Fibroblast of the aortic adventitia (primary cell): ENCODE results near the gene CCDC54. TPM values are rescaled to one million over a fixed set of nuclear protein-coding genes. Genes with fewer than 3 reads are reported as not detected.
"Not testable (repeated sequence)": the region's sequence is repeated elsewhere in the genome, so short reads cannot be mapped to it uniquely, and the experiment has no call there.

Experiments
- DNase-seq: peaks from one replicate; pipeline ENCODE4 v3.0.0-alpha.2; 2010; ENCODE audit warnings: low read depth
- H3K4me3 ChIP-seq: 2 replicates; pipeline ENCODE4 v1.5.1; 2011; ENCODE audit warnings: low read depth, mild to moderate bottlenecking, control low read depth, low read length, moderate library complexity
- CTCF ChIP-seq: IDR thresholded peaks from 2 replicates; pipeline ENCODE4 v1.5.1; 2011; ENCODE audit warnings: mild to moderate bottlenecking, low read length, control low read depth, inconsistent platforms; ENCODE audit not compliant: insufficient read depth
- total RNA-seq: library from RNA; depleted of rRNA; stranded (reverse); fragments of >200 nt; gene quantifications from 2 replicates; pipeline ENCODE4 v1.2.3, GENCODE V29; 2012; ENCODE audit warnings: low replicate concordance

The CCDC54 gene
- total RNA-seq = not detected in 2 replicates

DNA sequence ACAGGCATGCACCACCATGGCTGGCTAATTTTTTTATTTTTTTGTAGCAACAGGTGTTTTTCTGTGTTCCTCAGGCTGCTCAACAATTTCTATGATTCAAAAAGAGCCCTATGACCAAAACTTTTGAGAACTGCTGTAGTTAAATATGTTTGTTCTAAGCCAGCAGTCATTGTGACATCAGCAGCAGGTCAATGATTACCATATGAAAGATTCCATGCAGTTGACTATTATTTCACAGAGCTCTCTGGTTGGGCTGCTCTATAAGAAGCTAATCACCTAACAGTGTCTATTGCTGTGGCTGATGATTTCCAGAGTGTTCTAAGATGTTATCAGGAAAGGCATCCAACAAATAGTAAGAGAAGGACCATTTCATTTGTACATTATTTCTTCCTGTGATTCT lies at the start of gene CCDC54:
TSS of gene CCDC54 (plus strand) at position 289 of the 400 bp plus-strand sequence. CDS start 149 bp downstream, outside the sequence.
- no peak for DNase-seq
- no peak for TF ChIP-seq CTCF
- H3K4me3 ChIP-seq = no peak within 1 kb of the TSS

DNA sequence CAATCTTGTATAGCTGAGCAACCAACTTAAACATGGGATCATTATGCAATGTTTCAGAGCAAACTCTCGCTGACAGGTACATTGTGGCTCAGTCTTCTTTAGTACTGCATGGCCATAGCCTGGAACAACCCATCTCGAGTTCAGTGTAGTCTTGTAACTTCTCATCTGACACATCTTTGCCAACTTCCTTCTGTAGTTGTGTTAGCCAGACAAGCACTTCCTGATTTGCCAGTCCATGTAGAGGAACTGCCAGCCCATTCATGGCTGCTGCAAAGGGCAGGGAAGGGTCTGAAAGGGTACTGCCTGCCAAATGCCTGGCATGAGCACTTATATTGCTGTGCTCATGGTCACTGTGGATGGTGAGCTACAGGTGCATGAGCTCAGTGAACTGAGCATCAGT lies 49.2 kb upstream of the CCDC54 start:
- no peak for DNase-seq
- no peak overlapping the region for H3K4me3 ChIP-seq
- TF ChIP-seq CTCF = no peak

DNA sequence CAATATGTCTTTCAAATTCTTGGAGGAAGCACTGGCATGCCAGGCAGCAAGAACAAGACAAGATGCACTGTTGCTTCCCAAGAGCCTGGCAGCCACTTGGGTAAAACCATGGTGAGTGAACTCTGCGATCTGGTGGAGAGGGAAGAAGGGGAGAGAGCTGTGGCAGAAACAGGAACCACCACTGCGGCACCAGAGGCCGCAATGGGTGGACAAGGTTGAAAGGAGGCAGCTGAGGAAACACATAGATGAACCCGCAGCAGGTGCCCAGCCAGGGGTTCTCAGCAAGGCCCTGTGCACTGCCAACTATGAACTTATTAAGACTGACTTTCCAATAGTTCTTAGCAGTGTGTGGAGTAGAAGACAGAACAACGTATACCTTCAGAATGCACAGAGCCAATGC lies 48.2 kb upstream of the CCDC54 start:
- no peak overlapping the region for H3K4me3 ChIP-seq
- no peak for DNase-seq
- no peak for TF ChIP-seq CTCF

- DNase-seq, H3K4me3 ChIP-seq: not testable (repeated sequence)
Observed at GRCh38 chr3:107339690-107340089, 37.5 kb upstream of the CCDC54 start.

- no peak for TF ChIP-seq CTCF
- DNase-seq = no peak
- no peak overlapping the region for H3K4me3 ChIP-seq
Observed at GRCh38 chr3:107344722-107345121, 32.5 kb upstream of the CCDC54 start.

DNA sequence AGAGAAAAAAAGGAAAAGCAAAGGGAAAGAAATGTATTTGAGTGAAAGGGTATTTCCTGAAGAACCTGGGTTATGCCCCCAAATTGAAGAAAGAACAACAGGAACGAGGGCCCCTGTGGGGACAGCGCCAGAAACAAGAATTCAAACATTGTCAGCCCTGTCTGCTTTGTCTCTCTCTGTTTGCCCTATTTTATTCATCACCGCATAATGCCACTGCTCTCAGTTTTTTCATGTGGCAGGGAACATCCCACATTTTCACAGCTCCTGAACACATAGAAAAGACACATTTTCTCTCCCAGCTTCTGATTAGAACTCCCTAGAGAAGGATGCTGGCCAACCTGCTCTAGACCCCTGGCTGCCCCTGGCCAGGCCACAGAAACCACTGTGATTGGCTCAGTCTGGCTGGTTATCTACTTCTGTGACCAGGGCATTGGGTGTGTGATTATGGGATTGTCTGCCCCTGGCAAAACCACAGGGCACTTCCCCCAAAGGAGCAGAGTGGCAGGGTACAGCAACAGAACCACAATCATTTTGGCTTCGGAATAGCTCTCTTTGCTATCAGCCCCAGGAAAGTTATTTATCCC lies 31.3 kb upstream of the CCDC54 start:
- no peak for TF ChIP-seq CTCF
- H3K4me3 ChIP-seq = no peak overlapping the region
- DNase-seq = no peak

GRCh38 chr3:107346564-107346963 lies 30.7 kb upstream of the CCDC54 start:
- no peak for DNase-seq
- no peak overlapping the region for H3K4me3 ChIP-seq
- no peak for TF ChIP-seq CTCF
